GM12801 (cell line): Measurements from ENCODE around the gene RPL10.

ENCODE experiments used
- TF ChIP-seq, protein P1 (sequence below): IDR thresholded peaks from one replicate; pipeline ENCODE4 v1.5.1; 2011; ENCODE audit warnings: control low read depth; ENCODE audit not compliant: insufficient read length; ENCODE audit errors: extremely low read depth

RPL10 gene

DNA sequence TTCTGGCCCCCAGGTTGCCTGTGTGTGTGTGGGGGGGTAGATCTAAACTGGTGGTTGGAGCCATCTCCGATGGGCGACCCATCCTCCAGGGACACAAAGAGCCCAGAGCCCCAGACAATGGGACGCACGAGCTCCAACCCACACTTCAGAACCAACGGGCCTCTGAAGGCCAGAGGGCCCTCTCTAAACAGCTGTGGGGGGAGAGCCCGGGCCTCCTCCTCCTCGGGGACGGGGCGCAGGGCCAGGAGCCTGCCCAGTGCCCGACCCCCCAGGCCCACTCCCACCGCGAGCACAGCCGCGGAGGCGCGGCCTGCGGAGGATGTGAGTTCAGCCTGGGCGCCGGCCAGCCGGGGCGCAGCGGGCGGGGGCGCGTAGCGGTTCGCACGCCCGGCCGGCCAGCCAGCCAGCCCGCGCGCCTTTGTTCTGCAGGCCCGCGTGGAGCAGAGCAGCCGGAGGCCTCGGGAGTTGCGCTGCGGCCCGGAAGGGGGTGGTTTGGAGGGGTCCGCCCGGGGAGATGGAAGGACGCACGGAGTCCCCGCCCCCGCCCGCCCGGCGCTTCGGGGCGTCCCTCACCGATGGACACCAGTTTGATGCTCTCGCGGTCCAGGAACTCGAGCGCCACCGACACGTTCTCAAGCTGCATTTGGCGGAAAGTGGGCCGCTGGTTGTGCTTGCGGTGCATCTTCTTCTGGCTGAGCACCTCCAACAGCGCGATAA, 27.7 kb upstream of the RPL10 start:
- TF ChIP-seq, protein P1, sequence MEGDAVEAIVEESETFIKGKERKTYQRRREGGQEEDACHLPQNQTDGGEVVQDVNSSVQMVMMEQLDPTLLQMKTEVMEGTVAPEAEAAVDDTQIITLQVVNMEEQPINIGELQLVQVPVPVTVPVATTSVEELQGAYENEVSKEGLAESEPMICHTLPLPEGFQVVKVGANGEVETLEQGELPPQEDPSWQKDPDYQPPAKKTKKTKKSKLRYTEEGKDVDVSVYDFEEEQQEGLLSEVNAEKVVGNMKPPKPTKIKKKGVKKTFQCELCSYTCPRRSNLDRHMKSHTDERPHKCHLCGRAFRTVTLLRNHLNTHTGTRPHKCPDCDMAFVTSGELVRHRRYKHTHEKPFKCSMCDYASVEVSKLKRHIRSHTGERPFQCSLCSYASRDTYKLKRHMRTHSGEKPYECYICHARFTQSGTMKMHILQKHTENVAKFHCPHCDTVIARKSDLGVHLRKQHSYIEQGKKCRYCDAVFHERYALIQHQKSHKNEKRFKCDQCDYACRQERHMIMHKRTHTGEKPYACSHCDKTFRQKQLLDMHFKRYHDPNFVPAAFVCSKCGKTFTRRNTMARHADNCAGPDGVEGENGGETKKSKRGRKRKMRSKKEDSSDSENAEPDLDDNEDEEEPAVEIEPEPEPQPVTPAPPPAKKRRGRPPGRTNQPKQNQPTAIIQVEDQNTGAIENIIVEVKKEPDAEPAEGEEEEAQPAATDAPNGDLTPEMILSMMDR = no peak

DNA sequence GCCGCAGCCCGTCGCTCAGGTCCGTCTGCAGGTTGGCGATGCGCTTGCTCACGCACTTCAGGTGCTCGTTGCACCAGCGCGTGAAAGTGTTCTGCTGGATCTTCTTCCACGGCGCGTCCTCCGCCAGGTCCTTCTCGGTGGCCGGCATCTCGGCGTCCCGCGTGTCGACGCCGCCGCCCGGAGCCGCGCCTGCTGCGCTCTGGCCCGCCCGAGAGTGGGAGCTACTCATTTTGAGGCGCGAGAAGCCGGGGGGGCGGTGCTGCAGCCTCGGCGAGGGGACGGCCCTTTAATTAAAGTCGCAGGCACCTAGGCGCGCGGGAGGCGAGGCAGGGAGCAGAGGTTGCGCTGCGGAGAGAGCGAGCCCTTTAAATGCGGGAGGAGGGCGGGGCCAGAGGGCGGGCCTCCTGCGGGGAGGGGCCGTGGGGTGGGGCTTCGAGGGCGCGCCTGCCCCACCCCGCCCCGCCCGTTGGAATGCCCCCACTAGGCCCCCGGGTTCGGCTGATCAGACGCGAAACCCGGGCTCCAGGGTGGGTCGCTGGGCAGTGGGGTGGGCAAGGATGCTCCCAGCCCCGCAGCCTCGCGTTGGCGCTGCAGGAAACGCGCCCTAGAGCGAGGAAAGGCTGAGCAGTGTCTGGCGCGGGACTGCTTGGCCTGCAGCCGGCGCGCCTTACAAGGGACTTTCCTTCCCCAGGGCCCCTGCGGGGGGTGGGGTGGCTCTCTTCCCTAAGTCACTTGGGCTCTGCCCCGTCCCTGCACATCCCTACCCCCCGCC, 27.0 kb upstream of the RPL10 start:
- TF ChIP-seq, protein P1 = no peak

DNA sequence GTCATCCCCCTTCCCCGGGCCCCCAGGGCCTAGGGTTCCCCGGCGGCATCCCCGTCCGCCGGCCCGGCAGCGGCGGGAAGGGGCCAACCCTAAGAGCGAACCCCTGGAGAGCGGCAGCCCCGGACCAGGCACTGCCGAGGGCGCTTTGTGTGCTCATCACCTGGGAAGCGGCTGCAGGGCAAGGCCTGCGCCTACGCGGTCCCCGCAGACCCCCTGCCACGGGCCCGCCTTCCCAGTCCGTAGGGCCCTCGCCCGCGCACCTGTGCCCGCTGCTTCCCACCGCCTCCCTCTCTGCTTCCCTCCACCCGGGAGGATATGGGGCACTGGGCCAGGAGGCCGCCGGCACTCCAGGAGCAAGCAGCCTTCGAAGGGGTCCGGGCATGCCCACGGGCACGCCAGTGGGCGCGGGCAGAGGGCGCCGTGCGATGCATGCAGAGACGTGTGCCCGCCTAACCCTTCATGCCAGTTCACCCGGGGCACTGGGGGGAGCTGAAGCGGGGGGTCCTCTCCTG, 26.3 kb upstream of the RPL10 start:
- TF ChIP-seq, protein P1 = no peak

DNA sequence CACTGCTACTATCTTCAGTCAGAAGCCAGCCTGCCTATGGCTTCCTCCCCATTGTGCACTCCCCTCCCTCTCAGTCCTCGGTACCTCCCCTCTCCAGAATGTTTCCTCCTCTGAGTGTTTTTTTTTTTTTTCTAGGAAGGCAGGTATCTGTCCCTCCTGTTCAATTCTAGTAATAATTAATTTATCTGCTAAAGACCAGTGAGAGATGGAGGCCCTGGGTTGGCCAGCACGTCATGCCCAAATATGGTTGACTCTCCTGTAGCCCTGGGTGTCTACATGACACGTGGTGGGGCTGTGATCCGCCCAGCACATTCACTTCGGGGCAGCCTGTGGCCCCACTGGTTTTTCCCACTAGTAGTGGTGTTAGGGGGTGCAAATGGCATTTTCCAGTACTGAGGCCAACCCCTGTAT, 25.6 kb upstream of the RPL10 start:
- TF ChIP-seq, protein P1 = no peak

DNA sequence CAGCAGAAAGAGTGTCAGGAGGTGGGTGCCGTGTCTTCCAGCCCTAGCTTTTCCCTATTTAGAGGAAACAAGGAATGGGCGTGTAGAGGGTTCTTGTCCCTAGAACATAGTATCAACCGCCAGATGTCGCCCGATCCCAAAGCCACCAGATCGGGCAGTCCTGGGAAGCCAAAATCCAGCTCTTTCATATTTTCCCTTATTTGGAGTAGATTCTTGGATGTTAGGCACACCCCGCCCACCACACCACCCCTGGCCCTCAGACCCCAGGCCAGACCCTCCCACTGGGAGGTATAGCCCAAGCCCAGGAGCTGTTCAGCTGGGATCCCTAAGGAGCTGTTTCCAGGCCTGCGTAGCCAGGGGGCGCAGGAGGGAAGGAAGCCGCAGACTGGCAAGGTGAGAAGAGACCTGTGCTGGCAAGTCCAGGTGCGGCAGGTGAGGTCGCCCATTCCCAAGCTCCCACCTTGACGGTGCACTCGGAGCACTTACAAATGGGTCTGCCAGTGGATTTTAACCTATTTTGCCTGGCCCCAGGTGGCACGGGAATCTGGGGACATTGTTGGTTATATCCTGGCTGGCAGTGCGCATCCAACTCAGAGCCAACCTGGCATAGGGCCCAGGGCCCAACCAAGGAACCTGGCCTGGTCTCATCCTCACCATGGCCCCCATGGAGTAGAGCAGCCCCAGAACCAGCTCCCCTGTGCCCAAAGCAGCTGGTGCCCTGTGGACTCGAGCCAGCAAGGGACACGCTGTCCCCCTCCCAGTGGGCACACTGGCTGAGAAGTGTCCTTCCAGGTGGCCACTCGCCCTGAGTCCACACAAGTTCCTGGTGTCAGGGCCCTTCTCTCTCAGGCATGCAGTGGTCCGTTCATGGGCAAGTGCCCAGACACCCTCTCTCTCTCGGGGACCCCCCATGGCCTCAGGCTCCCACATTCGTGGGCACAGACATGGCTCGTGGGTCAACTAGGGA, 24.6 kb upstream of the RPL10 start:
- TF ChIP-seq, protein P1 = no peak

DNA sequence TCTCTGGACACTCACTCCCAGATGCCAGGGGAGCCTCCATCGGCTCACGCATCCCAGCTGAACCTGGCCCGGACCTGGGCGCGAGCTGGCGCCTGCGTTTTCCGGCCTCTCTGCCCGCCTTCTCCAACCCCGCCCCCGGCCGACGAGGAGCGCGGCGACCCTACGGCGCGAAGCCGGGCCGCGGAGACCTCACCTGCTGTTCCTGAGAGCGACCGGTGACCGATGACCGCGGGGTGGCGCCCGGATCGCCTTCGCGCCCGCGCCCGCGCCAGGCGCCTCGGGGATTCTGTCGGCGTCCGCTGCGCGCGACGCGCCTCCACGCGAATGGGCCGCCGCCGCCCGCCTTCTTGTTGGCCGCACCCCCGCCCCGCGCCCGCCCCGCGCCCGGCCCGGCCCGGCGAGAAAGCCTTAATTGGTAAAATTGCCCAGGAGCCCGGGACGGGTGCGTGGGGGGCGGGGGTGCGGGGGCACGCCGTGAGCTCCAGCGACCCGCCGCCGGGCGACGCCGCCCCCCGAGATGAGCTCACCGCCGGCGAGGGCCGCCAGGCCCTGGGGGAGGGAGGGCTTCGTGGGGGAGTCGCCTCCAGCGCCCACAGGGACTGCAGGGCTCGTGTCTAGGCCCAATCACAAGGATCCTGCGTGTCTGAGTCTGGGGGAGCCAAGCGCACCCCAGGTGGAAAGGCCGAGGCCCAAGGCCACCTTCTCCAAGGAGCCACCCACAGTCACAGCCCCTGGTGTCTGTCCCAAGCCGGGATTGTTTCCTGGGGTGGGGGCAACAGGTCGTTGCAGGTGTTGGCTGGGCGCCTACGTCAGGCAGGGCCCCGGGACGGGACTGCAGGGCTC, 23.6 kb upstream of the RPL10 start, which contains the start of gene FLNA:
TSS of gene FLNA (minus strand) at position 322 of the 843 bp plus-strand sequence. CDS start 3,389 bp downstream, outside the sequence.
- TF ChIP-seq, protein P1 = no peak
